Measurements from ENCODE around the gene SASH1. TPM values are rescaled to one million over a fixed set of nuclear protein-coding genes. Genes with fewer than 3 reads are reported as not detected.

SASH1 gene
- total and polyA plus RNA-seq, 2 of the 8 experiments (the other 6 are each of a cell fraction or from before 2014, with no cell fraction given) = 6.0 to 20.2 TPM

- TF ChIP-seq CHD7 (IDR thresholded peaks at IDR 0.05; ENCODE audit: insufficient replicate concordance, low read length) = no peak
- no peak for TF ChIP-seq MAFK (IDR thresholded peaks at IDR 0.05; ENCODE audit: low read depth, low read length)
- no peak for TF ChIP-seq ASH2L (IDR thresholded peaks at IDR 0.05; ENCODE audit: low read length)
- no peak for TF ChIP-seq MAX (IDR thresholded peaks at IDR 0.05)
- no peak for TF ChIP-seq SIRT6 (IDR thresholded peaks at IDR 0.05; ENCODE audit: low read length)
- no peak for TF ChIP-seq RAD21 (IDR thresholded peaks at IDR 0.05 in 1 of 2, conservative IDR thresholded peaks at IDR 0.05 in 1 of 2; ENCODE audit: low read depth in 2 of 2, low read length in 2 of 2)
- no peak for TF ChIP-seq HDAC2 (IDR thresholded peaks at IDR 0.05; ENCODE audit: borderline replicate concordance in 1 of 2, low read depth in 2 of 2, low read length in 2 of 2)
- no peak for TF ChIP-seq GABPA (IDR thresholded peaks at IDR 0.05; ENCODE audit: borderline replicate concordance, insufficient read depth, low read length)
- no peak for TF ChIP-seq EP300 (IDR thresholded peaks at IDR 0.05; ENCODE audit: borderline replicate concordance in 1 of 2, low read depth in 2 of 2, low read length in 2 of 2)
These were observed 158.5 kb downstream of the SASH1 start (continued) for GRCh38 chr6:148501178-148501590.

Data from H1 (cell line).